OCI-LY7 (cell line): Measurements from ENCODE around the gene COL9A1. TPM values are rescaled to one million over a fixed set of nuclear protein-coding genes. Genes with fewer than 3 reads are reported as not detected.

ENCODE experiments used
- BruUV-seq: library from RNA; stranded (reverse); fragments of 400-500 nt; replicated peaks from 2 replicates; lab custom pipeline; 2021; lab: Mats Ljungman, UMichigan
- CTCF ChIA-PET: fragments of 300-600 bp; sonication (Branson Sonifier 250); formaldehyde crosslinking; loops from one replicate; lab custom pipeline; 2022; ENCODE audit warnings: antibody characterized with exemption; ENCODE audit not compliant: unreplicated experiment; lab: Charles Lee
- POLR2A ChIA-PET: fragments of 300-600 bp; sonication (Branson Sonifier 250); formaldehyde crosslinking; loops from one replicate; lab custom pipeline; 2022; ENCODE audit warnings: antibody characterized with exemption; lab: Charles Lee
- DNase-seq: peaks from one replicate; pipeline ENCODE4 v3.0.0-alpha.2; 2015; ENCODE audit warnings: low spot score
- H2AFZ ChIP-seq: fragments of 200-600 bp; sonication (generic), shearing (Covaris generic); 2 replicates; pipeline ENCODE4 v1.6.1; 2014; ENCODE audit warnings: mild to moderate bottlenecking, antibody characterized with exemption, low read length, moderate library complexity
- H3K27ac ChIP-seq: fragments of 200-600 bp; sonication (generic); 2 replicates; pipeline ENCODE4 v1.5.1; 2014; ENCODE audit warnings: mixed run types, low read depth, mild to moderate bottlenecking, moderate library complexity, low read length, inconsistent platforms; ENCODE audit not compliant: poor library complexity, severe bottlenecking
- H3K36me3 ChIP-seq: fragments of 200-600 bp; sonication (generic); 2 replicates; pipeline ENCODE4 v1.6.1; 2014; ENCODE audit warnings: mild to moderate bottlenecking, antibody characterized with exemption, low read length, moderate library complexity, mixed read lengths; ENCODE audit not compliant: insufficient read depth
- H3K4me1 ChIP-seq: fragments of 200-600 bp; sonication (generic); 2 replicates; pipeline ENCODE4 v1.5.1; 2014; ENCODE audit warnings: mild to moderate bottlenecking, low read length; ENCODE audit not compliant: insufficient read depth, poor library complexity, severe bottlenecking
- H3K4me2 ChIP-seq: fragments of 200-600 bp; sonication (generic); 2 replicates; pipeline ENCODE4 v1.6.1; 2014; ENCODE audit warnings: mild to moderate bottlenecking, low read length
- H3K4me3 ChIP-seq: fragments of 200-600 bp; sonication (generic); 2 replicates; pipeline ENCODE4 v1.5.1; 2014; ENCODE audit warnings: mild to moderate bottlenecking, low read depth, low read length; ENCODE audit not compliant: poor library complexity, severe bottlenecking
- H3K79me2 ChIP-seq: fragments of 200-600 bp; sonication (generic); 2 replicates; pipeline ENCODE4 v1.6.1; 2016; ENCODE audit warnings: low read depth, mild to moderate bottlenecking, low read length, moderate library complexity, mixed read lengths; ENCODE audit not compliant: insufficient read depth
- H3K9me2 ChIP-seq: fragments of 200-600 bp; sonication (generic); 2 replicates; pipeline ENCODE4 v1.6.1; 2016; ENCODE audit warnings: mild to moderate bottlenecking, low read length, mixed read lengths; ENCODE audit not compliant: insufficient read depth
- H3K9me3 ChIP-seq: fragments of 200-600 bp; sonication (generic); 2 replicates; pipeline ENCODE4 v1.6.1; 2014; ENCODE audit warnings: mild to moderate bottlenecking, mixed run types, low read length, mixed read lengths
- H4K20me1 ChIP-seq: fragments of 200-600 bp; sonication (generic); 2 replicates; pipeline ENCODE4 v1.6.1; 2014; ENCODE audit warnings: mild to moderate bottlenecking, antibody characterized with exemption, low read length, moderate library complexity, mixed read lengths; ENCODE audit not compliant: insufficient read depth
- CTCF ChIP-seq: fragments of 200-600 bp; sonication (generic); conservative IDR thresholded peaks from 2 replicates; pipeline ENCODE4 v1.5.1; 2014; ENCODE audit warnings: mild to moderate bottlenecking, antibody characterized with exemption, low read length, moderate library complexity, mixed read lengths
- EZH2phosphoT487 ChIP-seq: fragments of 200-600 bp; sonication (generic); IDR thresholded peaks from 2 replicates; pipeline ENCODE4 v1.6.1; 2018; ENCODE audit warnings: low read depth, borderline replicate concordance, mild to moderate bottlenecking, mixed run types, antibody characterized with exemption, low read length, moderate library complexity, mixed read lengths
- intact Hi-C: fragments of 100-400 bp; cut with micrococcal nuclease; formaldehyde crosslinking; loops from one replicate; pipeline ENCODE4 v1.10.0; 2022; ENCODE audit not compliant: unreplicated experiment
- total RNA-seq, 2 experiments: library from RNA; depleted of rRNA in 1 of 2; stranded (reverse); fragments of >200 nt in 1 of 2; shearing (Covaris generic) in 1 of 2; gene quantifications; 2 replicates each; pipeline ENCODE4 v1.2.3, GENCODE V29; 2014 to 2022

The COL9A1 gene
- total RNA-seq, 2 experiments from 2014 or later: not detected

- Histone ChIP-seq H3K79me2 (no peaks in the 10 kb centered on the region), H2AFZ (no peak overlapping the region), H3K9me2 (no peaks in the 10 kb centered on the region), H3K36me3 (no peaks in the 10 kb centered on the region), H3K4me1 (no peaks in the 10 kb centered on the region), H3K4me2 (no peak overlapping the region), H3K27ac (no peak overlapping the region), H4K20me1 (no peaks in the 10 kb centered on the region), H3K4me3 (no peak overlapping the region), H3K9me3 (no peaks in the 10 kb centered on the region)
- POLR2A ChIA-PET: interaction anchor here (0.7 to 1.2 kb wide), 2 partner anchors 9 to 328 kb away, joined by 3 read pairs; no protein-coding TSS in a partner anchor
- CTCF ChIA-PET: no interaction called here
- intact Hi-C loops: no loop called here
- TF ChIP-seq EZH2phosphoT487 (no peak), CTCF (no peak)
- BruUV-seq: no TSS peak
- DNase-seq: no peak
Measured at GRCh38 chr6:70304616-70305015, 1.7 kb upstream of the COL9A1 start.

- Histone ChIP-seq H3K4me1 (no peaks in the 10 kb centered on the region), H4K20me1 (no peaks in the 10 kb centered on the region), H3K4me3 (no peak overlapping the region), H3K79me2 (no peaks in the 10 kb centered on the region), H3K9me2 (no peaks in the 10 kb centered on the region), H3K27ac (no peak overlapping the region), H3K36me3 (no peaks in the 10 kb centered on the region), H3K4me2 (no peak overlapping the region), H3K9me3 (no peaks in the 10 kb centered on the region), H2AFZ (no peak overlapping the region)
- no peak for TF ChIP-seq EZH2phosphoT487
- TF ChIP-seq CTCF: no peak
- CTCF ChIA-PET: no interaction called here
- POLR2A ChIA-PET: interaction anchor here (0.6 kb wide), 1 partner anchor 555 kb away, joined by 3 read pairs; no protein-coding TSS in a partner anchor
- intact Hi-C loops: no loop called here
- BruUV-seq: no TSS peak
- DNase-seq: no peak
Measured at GRCh38 chr6:70299456-70299855, 3.4 kb downstream of the COL9A1 start.

GRCh38 chr6:70298068-70298467, 4.8 kb downstream of the COL9A1 start:
- H4K20me1 ChIP-seq: no peaks in the 10 kb centered on the region
- H3K4me2 ChIP-seq: no peak overlapping the region
- ChIA-PET POLR2A (no interaction called here), CTCF (no interaction called here)
- intact Hi-C loops: no loop called here
- no peaks in the 10 kb centered on the region for H3K9me3 ChIP-seq
- H3K4me1 ChIP-seq: no peaks in the 10 kb centered on the region
- H3K27ac ChIP-seq: no peak overlapping the region
- no peak for DNase-seq
- BruUV-seq: no TSS peak
- H3K4me3 ChIP-seq: no peak overlapping the region
- H3K9me2 ChIP-seq: no peaks in the 10 kb centered on the region
- H3K36me3 ChIP-seq: no peaks in the 10 kb centered on the region
- TF ChIP-seq CTCF (no peak), EZH2phosphoT487 (no peak)
- no peaks in the 10 kb centered on the region for H3K79me2 ChIP-seq
- H2AFZ ChIP-seq: no peak overlapping the region
